Measurements from ENCODE around the gene OGFOD1.

OGFOD1 gene

GRCh38 chr16:56450986-56451752 is at the start of gene OGFOD1, which contains the start of gene NUDT21:
Gene OGFOD1 (plus strand): TSS chr16:56451554. CDS start chr16:56451613, 59 bp downstream.
Gene NUDT21 (minus strand): TSS chr16:56451332. CDS start chr16:56451202, 130 bp downstream.
- DNase-seq (ENCODE audit: low read depth), result peak; percentile 88

GRCh38 chr16:56405977-56406672 is 45.2 kb upstream of the OGFOD1 start:
- DNase-seq (ENCODE audit: low read depth), result no peak

GRCh38 chr16:56408379-56409098 is 42.8 kb upstream of the OGFOD1 start:
- DNase-seq (ENCODE audit: low read depth), result no peak

GRCh38 chr16:56409195-56409594 is 42.2 kb upstream of the OGFOD1 start:
- no peak for DNase-seq (ENCODE audit: low read depth)

- DNase-seq (ENCODE audit: low read depth), result no peak
These were observed 40.2 kb upstream of the OGFOD1 start for GRCh38 chr16:56411123-56411522.

GRCh38 chr16:56411624-56412023 is 39.7 kb upstream of the OGFOD1 start:
- DNase-seq (ENCODE audit: low read depth), result no peak

- no peak for DNase-seq (ENCODE audit: low read depth)
These were observed 38.0 kb upstream of the OGFOD1 start for GRCh38 chr16:56413381-56413780.

- DNase-seq (ENCODE audit: low read depth), result no peak
These were observed 37.0 kb upstream of the OGFOD1 start for GRCh38 chr16:56414366-56414765.

GRCh38 chr16:56415875-56416274 is 35.5 kb upstream of the OGFOD1 start:
- no peak for DNase-seq (ENCODE audit: low read depth)

- no peak for DNase-seq (ENCODE audit: low read depth)
These were observed 34.2 kb upstream of the OGFOD1 start for GRCh38 chr16:56417138-56417537.

GRCh38 chr16:56419740-56420548 is 31.4 kb upstream of the OGFOD1 start:
- DNase-seq (ENCODE audit: low read depth), result no peak

- DNase-seq (ENCODE audit: low read depth), result no peak
These were observed 30.7 kb upstream of the OGFOD1 start for GRCh38 chr16:56420613-56421012.

- DNase-seq (ENCODE audit: low read depth), result no peak
These were observed 30.0 kb upstream of the OGFOD1 start for GRCh38 chr16:56421313-56421712.

GRCh38 chr16:56421976-56422669 is 29.2 kb upstream of the OGFOD1 start:
- no peak for DNase-seq (ENCODE audit: low read depth)

- no peak for DNase-seq (ENCODE audit: low read depth)
These were observed 28.4 kb upstream of the OGFOD1 start for GRCh38 chr16:56422896-56423441.

GRCh38 chr16:56423584-56424403 is 27.6 kb upstream of the OGFOD1 start:
- DNase-seq (ENCODE audit: low read depth), result no peak

- DNase-seq (ENCODE audit: low read depth), result no peak
These were observed 27.0 kb upstream of the OGFOD1 start for GRCh38 chr16:56424404-56424764.

GRCh38 chr16:56424791-56425438 is 26.4 kb upstream of the OGFOD1 start:
- peak; percentile 11 for DNase-seq (ENCODE audit: low read depth)

- DNase-seq (ENCODE audit: low read depth), result peak; percentile 53
These were observed 25.9 kb upstream of the OGFOD1 start, which contains the start of gene AMFR for GRCh38 chr16:56425439-56425832. Gene AMFR (minus strand): TSS chr16:56425545. CDS start chr16:56425327, 218 bp downstream.
